Stimulated activated naive CD4-positive, alpha-beta T cell (primary cell): ENCODE data around the gene EIF3M.

ENCODE experiments used
- DNase-seq, 6 experiments: peaks; one replicate each; lab custom pipeline; 2025; lab: John Stamatoyannopoulos, UW

EIF3M gene

GRCh38 chr11:32583459-32584271 is at the start of gene EIF3M:
Gene EIF3M, plus strand, starts transcription at chr11:32583831. Its CDS starts 57 bp downstream, at chr11:32583888.
- DNase-seq, result peak; percentile 88 to 94 (median 92)

GRCh38 chr11:32538804-32539203 is 44.8 kb upstream of the EIF3M start:
- no peak for DNase-seq

- DNase-seq, result no peak
These were observed 33.9 kb upstream of the EIF3M start for GRCh38 chr11:32549611-32550187.

GRCh38 chr11:32550207-32550606 is 33.4 kb upstream of the EIF3M start:
- DNase-seq, result no peak

- DNase-seq, result no peak
These were observed 28.5 kb upstream of the EIF3M start for GRCh38 chr11:32555091-32555490.

GRCh38 chr11:32555895-32556294 is 27.7 kb upstream of the EIF3M start:
- no peak for DNase-seq

- no peak for DNase-seq
These were observed 21.8 kb upstream of the EIF3M start for GRCh38 chr11:32561835-32562234.

GRCh38 chr11:32562839-32563599 is 20.6 kb upstream of the EIF3M start:
- DNase-seq, result no peak

- DNase-seq, result no peak
These were observed 20.1 kb upstream of the EIF3M start for GRCh38 chr11:32563600-32563959.

GRCh38 chr11:32566517-32566916 is 17.1 kb upstream of the EIF3M start:
- no peak for DNase-seq

- no peak for DNase-seq
These were observed 16.5 kb upstream of the EIF3M start for GRCh38 chr11:32567154-32567553.

- DNase-seq, result no peak
These were observed 14.2 kb upstream of the EIF3M start for GRCh38 chr11:32569313-32569881.

GRCh38 chr11:32571039-32571438 is 12.6 kb upstream of the EIF3M start:
- no peak for DNase-seq

GRCh38 chr11:32573228-32573627 is 10.4 kb upstream of the EIF3M start:
- DNase-seq, result no peak

GRCh38 chr11:32574421-32574820 is 9.2 kb upstream of the EIF3M start:
- DNase-seq, result no peak

- no peak for DNase-seq
These were observed 8.6 kb upstream of the EIF3M start for GRCh38 chr11:32575070-32575469.

- DNase-seq, result no peak
These were observed 7.2 kb upstream of the EIF3M start for GRCh38 chr11:32576456-32576855.

- DNase-seq, result no peak
These were observed 2.7 kb upstream of the EIF3M start for GRCh38 chr11:32580967-32581366.

- DNase-seq, result no peak
These were observed 2.1 kb upstream of the EIF3M start for GRCh38 chr11:32581556-32581955.

- no peak for DNase-seq
These were observed 1.3 kb downstream of the EIF3M start for GRCh38 chr11:32584921-32585320.

- DNase-seq, result no peak
These were observed 3.1 kb downstream of the EIF3M start for GRCh38 chr11:32586576-32587190.

GRCh38 chr11:32594272-32594671 is 10.6 kb downstream of the EIF3M start:
- no peak for DNase-seq
